ENCODE results near the gene PTPMT1.

GRCh38 chr11:47586098-47586855 is 20.9 kb downstream of the PTPMT1 start, which contains the start of gene FAM180B:
- TF ChIP-seq CTCF (IDR thresholded peaks at IDR 0.05): no peak
- TF ChIP-seq POLR2AphosphoS5 (IDR thresholded peaks at IDR 0.05): no peak
- TF ChIP-seq POLR2A (IDR thresholded peaks at IDR 0.05): no peak
